Stimulated activated CD4-positive, alpha-beta T cell treated with anti-CD3 and anti-CD28 coated beads, TNF-alpha, amount 100 ng/mL, for 1 hour (primary cell): ENCODE measurements around the gene ATG5.
"Not testable (repeated sequence)": the region's sequence is repeated elsewhere in the genome, so short reads cannot be mapped to it uniquely, and the experiment has no call there.

Source experiments
- DNase-seq, 3 donors: peaks; one replicate each; pipeline ENCODE4 v3.0.0-alpha.2; 2020; ENCODE audit warnings: low read depth in 3 of 3, low spot score in 1 of 3

Gene ATG5

GRCh38 chr6:106259748-106260147, 65.8 kb downstream of the ATG5 start:
- not testable (repeated sequence) for DNase-seq

GRCh38 chr6:106258726-106259125, 66.8 kb downstream of the ATG5 start:
- DNase-seq, result no peak

- no peak for DNase-seq
Measured at GRCh38 chr6:106257195-106257594, 68.4 kb downstream of the ATG5 start.

GRCh38 chr6:106256201-106256968, 69.2 kb downstream of the ATG5 start:
- DNase-seq, result no peak

- DNase-seq, result no peak
Measured at GRCh38 chr6:106255306-106255705, 70.3 kb downstream of the ATG5 start.

- no peak for DNase-seq
Measured at GRCh38 chr6:106254636-106255035, 70.9 kb downstream of the ATG5 start.

GRCh38 chr6:106253731-106254130, 71.8 kb downstream of the ATG5 start:
- DNase-seq, result no peak

- DNase-seq, result no peak
Measured at GRCh38 chr6:106253172-106253571, 72.4 kb downstream of the ATG5 start.

GRCh38 chr6:106252687-106253086, 72.9 kb downstream of the ATG5 start:
- no peak for DNase-seq

- not testable (repeated sequence) for DNase-seq
Measured at GRCh38 chr6:106251531-106252255, 73.9 kb downstream of the ATG5 start.

GRCh38 chr6:106250953-106251352, 74.6 kb downstream of the ATG5 start:
- DNase-seq, result no peak

GRCh38 chr6:106249658-106250057, 75.9 kb downstream of the ATG5 start:
- DNase-seq, result no peak

GRCh38 chr6:106247733-106248132, 77.8 kb downstream of the ATG5 start:
- DNase-seq, result no peak

GRCh38 chr6:106247293-106247692, 78.3 kb downstream of the ATG5 start:
- no peak for DNase-seq

- DNase-seq, result no peak
Measured at GRCh38 chr6:106244931-106245330, 80.6 kb downstream of the ATG5 start.

- no peak for DNase-seq
Measured at GRCh38 chr6:106244521-106244920, 81.0 kb downstream of the ATG5 start.

- no peak for DNase-seq
Measured at GRCh38 chr6:106243261-106243660, 82.3 kb downstream of the ATG5 start.

GRCh38 chr6:106241498-106241897, 84.1 kb downstream of the ATG5 start:
- DNase-seq, result no peak

- no peak for DNase-seq
Measured at GRCh38 chr6:106237286-106237685, 88.3 kb downstream of the ATG5 start.

- DNase-seq, result not testable (repeated sequence)
Measured at GRCh38 chr6:106229876-106230445, 95.6 kb downstream of the ATG5 start.

- no peak for DNase-seq
Measured at GRCh38 chr6:106227612-106228507, 97.7 kb downstream of the ATG5 start.
